ENCODE results near the gene AK1.

AK1 gene, protein sequence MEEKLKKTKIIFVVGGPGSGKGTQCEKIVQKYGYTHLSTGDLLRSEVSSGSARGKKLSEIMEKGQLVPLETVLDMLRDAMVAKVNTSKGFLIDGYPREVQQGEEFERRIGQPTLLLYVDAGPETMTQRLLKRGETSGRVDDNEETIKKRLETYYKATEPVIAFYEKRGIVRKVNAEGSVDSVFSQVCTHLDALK

DNA sequence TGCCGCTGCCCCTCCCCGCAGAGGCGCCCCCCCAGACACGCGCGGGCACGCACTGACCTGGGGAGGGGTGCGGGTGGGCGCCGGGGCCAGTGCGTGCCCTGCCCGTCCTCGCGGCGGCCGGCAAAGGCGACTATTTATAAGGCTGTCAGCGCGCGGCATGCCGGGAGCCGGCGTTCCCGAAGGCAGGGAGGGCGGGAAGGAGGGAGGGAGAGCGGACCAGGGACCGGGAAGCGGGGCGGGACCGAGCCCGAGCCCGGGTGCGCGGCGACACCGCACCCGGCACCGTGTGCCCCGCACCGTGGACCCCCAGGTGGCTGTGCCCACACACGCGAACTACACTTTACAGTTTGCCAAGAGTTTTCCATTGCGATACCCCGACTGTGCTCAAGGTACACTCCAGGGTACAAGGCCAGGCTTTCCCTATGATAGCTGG is at the start of gene AK1:
AK1 (minus strand) TSS at position 110 of the 433 bp plus-strand sequence. CDS start 3,058 bp downstream, outside the sequence.
- no peak for DNase-seq (ENCODE audit: low read depth, low spot score)

DNA sequence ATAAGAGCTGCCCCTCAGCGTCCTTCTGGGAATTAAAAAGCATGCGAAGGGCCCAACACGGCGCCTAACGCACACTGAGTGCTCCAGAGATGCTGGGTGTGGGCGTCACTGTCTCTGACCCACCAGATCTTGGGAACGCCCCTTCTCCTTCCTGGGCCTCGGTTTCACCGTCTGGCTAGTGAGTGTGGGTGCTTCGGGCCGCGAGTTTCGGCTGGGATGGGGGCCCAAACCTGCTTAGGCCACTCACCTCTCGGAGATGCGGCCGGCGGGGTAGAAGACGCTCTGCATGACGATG is 49.4 kb upstream of the AK1 start:
- DNase-seq (ENCODE audit: low read depth, low spot score): no peak

DNA sequence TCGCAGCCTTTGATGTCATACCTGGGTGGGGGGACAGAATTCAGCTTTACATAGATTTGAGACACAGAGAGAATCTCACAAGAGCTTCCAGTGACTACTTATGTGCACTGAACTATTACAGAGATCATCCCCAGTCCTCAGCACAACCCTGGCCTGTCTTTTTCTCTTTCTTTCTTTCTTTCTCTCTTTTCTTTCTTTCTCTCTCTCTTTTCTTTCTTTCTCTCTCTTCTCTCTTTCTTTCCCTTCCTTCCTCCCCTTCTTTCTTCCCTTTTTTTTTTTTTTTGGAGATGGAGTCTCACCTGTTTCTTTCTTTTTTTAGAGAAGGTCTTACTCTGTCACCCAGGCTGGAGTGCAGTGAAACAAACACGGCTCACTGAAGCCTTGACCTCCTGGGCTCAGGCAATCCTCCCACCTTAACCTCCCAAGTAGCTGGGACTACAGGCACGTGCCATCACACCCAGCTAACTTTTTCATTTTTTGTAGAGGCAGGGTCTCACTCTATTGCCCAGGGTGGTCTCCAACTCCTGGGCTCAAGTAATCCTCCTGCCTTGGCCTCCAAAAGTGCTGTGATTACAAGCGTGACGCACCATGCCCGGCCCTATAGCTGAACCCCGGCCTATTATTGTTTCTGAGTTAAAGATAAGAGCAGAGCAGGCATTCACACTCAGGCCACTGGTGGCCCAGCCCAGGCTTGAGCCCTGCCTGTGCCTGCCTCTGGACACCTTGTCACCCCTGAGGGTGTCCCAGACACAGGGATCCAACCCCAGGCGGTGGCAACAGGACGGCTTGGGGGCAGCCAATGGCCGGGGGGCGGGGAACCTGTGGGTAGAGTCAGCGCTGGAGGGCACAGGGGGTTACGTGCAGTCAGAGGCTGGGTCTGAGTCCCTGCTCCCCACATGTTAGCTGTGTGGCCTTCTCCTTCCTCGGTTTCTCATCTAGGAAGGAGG is 48.8 kb upstream of the AK1 start:
- DNase-seq (ENCODE audit: low read depth, low spot score): no peak

DNA sequence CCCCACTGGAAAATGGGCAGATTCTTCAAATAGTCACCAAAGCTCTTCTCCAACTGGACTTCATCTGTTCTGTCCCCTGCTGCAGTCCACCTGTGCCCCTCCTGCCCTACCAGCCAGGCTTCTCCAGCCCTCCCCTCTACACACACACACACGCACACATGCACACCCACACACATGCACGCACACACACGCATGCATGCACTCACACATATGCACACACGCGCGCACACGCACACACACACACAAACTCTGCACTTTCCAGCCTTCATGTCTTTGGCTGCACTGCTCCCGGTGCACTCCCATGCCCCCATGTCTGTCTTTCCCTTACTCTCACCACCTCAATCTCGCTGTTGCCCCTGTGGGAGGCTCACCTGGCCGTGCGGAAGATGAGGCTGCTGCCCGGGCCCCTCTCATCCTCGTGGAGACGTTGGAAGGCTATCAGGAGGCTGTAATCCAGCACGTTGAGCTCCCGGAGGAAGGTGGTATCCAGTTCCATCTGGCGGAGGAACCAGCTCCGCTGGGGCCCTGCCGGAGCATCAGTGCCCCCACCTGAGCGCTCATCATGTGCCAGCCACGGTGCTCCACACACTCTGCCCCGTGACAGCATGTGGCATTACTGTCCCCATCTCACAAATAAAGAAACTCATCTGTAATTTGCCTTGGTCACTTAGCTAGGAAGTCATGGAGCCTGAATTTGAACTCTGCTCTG is 47.4 kb upstream of the AK1 start:
- no peak for DNase-seq (ENCODE audit: low read depth, low spot score)

DNA sequence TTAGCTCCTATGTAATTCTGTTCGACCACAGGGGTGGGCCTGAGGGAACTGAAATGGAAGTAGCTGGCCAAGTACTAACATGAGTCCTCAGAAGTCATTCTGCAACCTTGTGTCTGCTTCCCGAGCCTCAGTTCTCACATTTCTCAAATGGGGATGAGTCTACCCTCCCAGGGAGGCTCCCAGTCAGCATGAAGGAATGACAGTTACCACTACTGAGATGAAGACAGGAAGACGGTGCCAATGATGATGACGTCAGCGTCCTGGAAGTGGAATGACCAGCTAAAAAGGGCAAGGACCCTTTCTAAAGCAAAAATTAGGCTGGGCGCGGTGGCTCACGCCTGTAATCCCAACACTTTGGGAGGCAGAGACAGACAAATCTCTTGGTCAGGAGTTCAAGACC is 46.3 kb upstream of the AK1 start:
- no peak for DNase-seq (ENCODE audit: low read depth, low spot score)

DNA sequence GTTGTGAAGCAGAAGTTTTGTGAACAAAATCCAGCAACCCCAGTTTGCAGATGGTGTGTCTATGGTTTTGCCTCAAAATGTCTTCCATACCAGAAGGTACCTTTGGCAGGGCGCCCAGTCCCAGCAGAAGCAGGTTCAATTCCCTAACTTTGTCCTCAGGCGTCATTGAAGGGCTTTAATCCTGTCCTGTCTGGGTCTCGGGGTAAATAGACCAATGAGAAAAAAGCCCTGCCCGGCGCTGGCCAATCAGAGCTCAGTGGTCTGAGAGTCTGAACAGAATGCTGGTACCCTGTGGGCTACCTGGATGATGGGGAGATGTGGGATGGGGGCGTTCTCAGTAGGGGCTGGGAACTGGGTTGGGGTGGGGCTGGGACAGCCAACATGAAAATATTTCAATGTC is 45.6 kb upstream of the AK1 start:
- no peak for DNase-seq (ENCODE audit: low read depth, low spot score)

DNA sequence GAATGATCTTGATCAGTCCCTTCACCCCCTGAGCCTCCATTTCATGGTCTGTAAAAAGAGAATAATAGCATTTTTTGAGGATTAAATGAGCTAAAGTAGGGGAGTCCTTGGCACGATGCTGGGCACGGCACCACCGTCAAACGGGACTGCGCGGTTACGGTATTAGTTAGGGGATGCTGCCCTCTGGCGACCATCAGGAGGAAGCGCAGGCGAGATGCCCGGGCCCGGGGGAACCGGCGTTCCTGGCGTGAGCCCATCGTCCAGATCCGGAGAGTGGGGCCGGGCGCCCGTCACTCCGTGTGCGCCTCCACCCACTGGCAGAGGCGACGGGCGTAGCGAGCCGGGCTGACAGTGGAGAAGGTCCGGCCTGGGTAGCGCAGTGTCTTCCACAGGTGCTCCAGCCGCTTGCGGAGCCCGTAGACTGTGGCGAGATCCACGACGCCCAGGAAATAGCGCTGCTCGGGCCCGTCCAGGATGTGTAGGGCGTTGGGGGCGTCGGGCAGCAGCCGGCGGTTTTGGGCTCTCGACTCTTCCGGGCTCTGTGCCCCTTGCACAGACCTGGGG is 44.2 kb upstream of the AK1 start:
- no peak for DNase-seq (ENCODE audit: low read depth, low spot score)

DNA sequence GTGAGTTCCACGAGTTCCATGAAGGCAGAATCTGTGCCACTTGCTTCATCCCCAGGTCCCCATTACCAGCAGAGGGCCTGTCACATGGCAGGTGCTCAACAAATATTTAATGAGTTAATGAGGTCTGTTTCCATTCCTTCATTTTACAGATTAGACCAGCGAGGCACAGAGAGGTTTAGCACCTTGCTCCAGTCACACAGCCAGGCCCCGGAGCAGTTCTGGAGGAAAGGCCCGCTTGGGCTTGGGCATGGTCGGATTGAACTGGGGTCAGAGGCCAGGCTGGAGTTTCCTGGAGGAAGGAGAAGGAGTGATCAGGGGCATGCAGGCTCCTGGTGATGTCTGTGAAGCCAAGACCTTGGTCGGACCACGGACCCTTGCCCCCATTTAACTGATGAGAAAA is 43.3 kb upstream of the AK1 start:
- DNase-seq (ENCODE audit: low read depth, low spot score): no peak

DNA sequence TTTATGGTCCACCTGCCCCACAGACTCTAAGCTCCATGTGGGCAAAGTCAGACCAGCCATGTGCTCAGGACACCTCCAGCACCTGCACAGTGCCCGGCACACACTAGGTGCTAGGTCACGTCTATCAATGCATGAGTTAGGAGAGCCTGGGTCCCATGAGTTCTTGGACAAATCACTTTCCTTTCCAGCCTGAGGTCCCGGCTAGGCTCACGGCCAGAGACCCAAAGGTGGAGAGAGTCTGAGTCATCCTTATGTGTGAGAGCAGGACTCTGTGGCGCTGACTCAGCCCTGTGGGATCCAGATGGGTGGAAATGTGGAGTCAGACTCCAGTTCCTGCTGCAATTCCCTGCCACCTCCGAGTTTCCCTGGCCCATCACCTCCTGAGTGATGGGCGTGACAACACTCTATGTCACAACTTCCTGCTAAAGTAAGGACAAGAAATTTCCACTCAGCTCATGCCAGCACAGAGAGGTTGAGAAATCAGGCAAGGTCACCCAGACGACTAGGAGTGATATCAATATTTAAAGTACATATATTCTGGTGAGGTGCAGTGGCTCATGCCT is 41.9 kb upstream of the AK1 start:
- DNase-seq (ENCODE audit: low read depth, low spot score): no peak

DNA sequence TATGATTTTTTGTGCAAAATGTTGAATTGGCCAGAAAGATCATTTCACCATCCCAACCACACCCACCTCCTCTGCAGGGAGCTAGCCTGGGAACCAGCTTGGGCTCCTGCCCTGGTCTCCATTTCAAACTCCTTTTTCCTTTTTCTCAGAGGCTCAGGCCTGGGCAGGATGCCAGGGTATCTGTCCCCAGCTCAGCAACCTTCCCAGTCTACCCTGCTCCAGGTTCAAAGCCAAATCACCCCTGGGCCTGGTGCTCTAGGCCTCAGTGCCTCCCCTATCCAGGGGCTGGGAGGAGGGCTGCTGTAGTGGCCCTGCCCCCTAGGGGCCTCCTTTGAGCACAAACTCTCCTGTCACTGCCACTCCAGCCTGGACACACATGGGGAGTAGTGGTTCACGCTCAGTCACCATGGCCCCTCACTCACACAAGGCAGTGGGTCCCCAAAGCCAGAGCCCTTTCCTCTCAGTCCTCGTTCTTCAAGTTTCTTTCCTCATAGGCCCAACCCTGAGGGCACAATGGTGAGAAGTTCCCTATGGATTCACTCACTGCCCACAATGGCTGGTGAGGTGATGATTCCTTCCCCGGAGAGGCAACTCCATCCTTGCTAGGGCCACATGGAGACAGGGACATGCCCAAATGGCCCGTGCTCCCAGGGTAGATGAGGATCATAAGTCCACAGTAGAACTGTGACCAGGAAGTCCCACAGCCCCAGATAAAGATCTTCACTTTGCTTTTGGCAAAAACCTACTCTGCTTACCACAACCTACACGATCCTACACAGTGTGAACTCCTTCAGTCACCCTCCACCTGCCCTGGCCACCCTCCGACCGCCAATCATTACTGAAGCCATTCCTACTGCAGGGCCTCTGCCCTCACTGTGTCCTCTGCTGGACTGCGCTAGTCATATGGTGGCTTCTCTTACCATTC is 41.0 kb upstream of the AK1 start:
- DNase-seq (ENCODE audit: low read depth, low spot score): no peak

DNA sequence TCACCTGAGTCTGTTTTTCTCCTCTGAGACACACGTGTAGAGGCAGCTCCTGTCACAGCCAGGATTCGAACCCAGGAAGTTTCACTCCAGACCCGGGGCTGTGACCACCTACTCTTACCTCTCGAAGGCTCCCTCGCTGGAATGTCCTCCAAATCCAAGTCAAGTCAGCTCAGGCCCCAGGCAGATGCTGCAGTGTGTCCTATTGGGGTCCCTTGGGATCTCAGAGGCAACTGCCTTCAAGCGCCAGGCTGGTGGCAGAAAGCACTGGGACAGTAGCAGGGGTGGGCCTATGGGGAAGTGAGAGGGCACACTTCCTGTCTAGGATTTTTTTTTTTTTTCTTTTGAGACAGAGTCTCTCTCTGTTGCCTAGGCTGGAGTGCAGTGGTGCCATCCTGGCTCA is 40.1 kb upstream of the AK1 start:
- no peak for DNase-seq (ENCODE audit: low read depth, low spot score)

DNA sequence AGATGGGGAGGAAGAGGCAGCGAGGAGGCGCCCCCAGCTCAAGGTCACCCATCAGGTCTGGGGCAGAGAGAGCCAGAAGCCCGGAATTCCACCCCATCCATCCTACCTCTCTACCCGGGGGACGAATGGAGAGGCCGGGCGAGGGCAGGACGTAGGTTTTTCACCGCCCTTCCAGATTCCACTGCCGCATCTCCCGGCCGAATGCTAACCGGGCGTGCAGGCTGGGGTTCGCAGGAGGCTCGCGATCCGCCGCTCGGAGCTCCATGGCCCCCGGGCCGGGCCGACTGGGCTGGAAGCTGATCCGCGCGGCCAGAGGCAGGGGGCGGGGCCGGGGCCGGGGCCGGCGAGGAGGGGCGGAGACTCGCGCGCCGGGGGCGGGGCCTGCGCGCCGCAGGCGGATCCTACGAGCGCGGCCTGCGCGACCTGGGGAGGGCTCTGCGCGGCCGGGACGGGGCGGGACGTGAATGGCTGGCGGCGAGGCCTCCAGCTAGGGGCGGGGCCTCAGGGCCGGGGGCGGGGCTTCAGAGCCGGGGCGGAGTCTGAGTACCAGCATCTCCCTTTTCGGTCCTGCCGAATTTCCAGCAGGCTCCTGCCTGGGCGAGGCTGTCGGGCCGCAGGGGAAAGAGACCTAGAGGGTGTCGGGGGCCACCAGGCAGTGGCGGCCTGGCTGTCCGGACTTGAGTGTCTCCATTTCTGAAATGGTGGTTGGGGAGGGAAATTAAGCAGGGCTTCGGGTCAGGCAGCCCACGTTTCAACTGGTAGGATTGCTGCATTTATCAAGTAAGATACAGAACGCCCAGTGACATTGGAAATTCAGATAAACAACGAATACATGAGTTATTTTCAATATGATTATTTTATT is 39.5 kb upstream of the AK1 start, which contains the start of gene ST6GALNAC4:
ST6GALNAC4 (minus strand) TSS at position 322 of the 862 bp plus-strand sequence. CDS start 622 bp downstream, outside the sequence.
- no peak for DNase-seq (ENCODE audit: low read depth, low spot score)

DNA sequence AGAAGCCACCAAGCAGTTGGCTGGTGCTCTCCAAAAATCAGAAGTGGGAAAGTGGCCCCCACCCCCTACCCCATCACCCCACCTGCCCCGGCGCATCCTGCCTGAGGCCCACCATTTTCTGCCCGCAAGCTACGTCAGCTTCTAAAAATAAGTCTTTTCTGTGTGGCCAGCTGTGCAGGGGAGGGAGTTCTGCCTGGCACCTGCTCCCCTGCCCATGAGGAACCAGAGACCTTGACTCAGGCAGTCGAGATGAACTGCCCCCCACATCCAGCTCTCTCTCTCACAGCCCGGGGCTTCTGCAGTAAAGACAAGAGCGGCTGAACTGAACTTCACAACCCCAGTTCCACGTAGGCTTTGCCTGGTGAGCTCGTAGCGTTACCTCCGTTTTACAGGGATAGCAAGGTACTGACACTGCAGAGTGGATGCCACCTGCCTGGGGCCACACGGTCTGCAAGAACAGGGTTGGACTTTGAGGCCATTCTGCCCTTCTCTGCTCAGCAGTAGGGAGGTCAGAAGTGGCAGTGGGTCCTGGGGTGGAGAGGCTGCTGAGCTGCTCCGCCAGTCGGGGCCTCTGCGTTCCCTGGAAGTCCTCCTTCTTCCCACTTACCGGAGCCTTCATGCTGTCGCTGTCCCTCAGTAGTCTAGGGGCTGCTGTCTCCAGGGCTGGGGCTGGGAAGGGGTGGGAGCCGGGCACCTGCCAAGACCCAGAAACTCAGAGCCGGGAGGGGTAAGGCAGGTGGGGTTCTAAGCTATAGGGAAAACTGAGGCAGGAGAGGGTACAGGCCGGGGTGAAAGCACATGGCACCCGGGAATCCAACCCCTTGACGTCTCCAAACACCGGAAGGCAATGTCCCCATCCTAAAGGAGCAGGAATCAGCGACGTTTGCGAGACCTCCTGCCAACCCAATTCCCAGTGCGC is 38.6 kb upstream of the AK1 start:
- no peak for DNase-seq (ENCODE audit: low read depth, low spot score)

DNA sequence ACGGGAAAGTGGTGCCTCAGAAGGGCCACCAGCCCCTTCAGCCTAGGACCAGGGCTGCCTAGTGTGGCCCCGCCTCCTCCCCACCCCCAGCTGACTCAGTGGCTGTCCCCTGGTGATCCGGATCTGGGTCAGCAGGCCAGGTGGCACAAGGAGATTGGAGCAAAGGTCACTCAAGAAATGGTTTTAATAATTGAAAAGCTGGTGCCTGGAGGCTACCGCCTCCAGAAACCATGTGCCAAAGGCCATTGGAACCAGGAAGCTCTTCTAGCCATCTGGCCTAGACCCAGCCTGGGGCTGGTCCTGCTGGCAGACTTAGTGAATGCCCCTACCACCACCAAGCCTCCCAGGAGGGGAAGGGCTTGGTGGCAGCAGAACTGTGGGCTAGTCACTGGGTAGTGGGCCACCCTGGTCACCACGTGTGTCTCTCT is 37.9 kb upstream of the AK1 start:
- no peak for DNase-seq (ENCODE audit: low read depth, low spot score)

DNA sequence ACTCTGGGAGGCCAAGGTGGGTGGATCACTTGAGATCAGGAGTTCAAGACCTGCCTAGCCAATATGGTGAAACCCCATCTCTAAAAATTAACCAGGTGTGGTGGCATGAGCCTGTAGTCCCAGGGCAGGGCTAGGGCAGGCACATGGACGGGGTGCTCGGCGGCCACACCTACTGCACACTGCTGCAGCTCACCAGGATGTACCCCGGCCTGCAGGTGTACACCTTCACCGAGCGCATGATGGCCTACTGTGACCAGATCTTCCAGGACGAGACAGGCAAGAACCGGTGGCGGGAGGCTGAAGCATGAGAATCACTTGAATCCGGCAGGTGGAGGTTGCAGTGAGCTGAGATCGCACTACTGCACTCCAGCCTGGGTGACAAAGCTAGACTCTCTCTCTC is 36.2 kb upstream of the AK1 start:
- no peak for DNase-seq (ENCODE audit: low read depth, low spot score)

DNA sequence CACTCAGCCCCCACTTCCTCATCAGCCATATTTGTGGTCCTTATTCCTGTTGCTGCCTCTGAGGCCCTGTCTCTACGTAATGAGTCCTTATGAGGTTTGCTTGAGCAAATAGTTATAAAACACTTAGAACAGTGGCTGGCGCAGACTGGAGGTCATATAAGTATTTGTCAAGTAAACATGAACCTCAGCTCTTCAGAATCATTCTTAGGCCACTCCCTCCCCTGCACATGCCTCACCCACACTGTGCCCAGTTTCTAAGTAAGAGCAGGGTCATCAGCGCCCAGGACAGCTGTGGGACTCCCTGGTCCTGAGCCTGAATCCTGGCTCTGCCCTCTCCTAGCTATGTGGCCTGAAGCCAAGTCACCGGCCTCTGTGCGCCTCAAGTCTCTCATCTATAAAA is 35.4 kb upstream of the AK1 start:
- DNase-seq (ENCODE audit: low read depth, low spot score): no peak

DNA sequence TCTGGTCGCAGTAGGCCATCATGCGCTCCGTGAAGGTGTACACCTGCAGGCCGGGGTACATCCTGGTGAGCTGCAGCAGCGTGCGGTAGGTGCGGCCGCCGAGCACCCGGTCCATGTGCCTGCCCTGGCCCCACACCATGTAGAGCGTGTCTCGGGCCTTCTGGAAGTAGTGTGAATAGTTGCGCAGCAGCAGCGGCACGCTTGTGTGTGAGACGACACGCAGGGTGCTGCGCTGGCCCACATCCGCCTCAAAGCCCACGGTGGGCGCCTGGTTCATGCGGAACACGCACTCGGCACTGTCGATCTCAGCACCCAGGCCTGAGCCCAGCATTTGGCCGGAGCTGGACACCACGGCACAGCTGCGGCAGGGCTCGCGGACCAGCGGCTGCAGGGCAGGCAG is 34.8 kb upstream of the AK1 start:
- no peak for DNase-seq (ENCODE audit: low read depth, low spot score)

DNA sequence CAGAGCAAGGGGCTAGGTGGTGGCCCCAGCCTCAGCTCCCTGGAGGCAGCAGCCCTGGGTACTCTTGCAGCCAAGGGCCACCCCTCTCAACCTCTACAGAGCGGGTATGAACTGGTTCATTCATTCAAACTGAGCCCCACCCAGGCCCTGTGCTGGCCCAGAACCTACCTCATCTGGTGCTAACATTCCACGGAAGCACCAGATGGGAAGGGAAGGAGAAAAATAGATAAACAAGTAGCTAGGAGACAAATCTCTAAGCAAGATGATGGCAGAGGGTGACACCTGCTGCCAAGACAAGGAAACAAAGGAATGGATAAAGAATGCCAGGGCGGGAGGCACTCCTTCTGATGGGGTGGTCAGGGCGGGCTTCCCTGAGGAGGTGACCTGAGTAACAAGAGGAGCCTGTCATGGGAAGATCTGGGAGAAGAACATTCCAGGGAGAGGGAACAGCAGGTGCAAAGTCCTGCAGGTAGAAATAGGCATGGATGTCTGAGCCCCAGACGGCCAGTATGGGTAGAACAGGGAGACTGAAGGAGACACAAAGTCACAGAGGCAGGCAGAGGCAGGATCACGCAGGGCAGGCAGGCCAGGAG is 33.2 kb upstream of the AK1 start:
- DNase-seq (ENCODE audit: low read depth, low spot score): no peak

Measured in iPS DF 19.7 (cell line).